ENCODE measurements around the gene PURB. TPM values are rescaled to one million over a fixed set of nuclear protein-coding genes. Genes with fewer than 3 reads are reported as not detected.
A peak's percentile ranks its signal among the peaks of the same experiment; 100 is the strongest.

Gene PURB
- total and polyA plus RNA-seq, 8 donors: 23.5 to 38.7 (median 35.9) TPM

DNA sequence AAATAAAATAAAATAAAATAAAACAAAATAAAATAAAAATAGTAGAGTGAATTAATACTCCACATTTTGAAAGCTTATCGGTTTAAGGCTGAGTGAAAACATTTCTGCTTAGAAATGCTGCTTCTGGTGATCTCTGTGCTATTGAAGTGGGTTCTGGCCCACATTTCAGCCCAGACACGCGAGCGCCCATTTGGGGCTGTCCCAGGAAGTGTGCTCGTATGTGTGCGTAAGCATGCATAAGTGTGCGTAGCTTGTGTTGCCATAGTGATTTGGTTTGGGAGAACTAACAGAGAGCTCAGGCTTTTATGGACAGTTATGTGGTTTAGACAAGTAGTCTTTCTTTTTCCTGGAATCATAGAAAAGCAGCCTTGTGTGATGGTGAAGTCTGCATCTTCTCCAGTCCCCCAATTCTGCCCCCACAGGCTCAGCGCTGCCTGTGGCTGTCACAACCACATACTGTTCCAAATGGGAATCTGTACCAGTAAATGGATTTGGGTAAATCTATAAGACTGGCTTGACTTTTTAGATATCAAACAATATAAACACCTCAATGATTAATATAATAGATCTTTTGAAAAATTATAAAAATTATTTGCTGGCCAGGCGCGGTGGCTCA lies 29.8 kb upstream of the PURB start:
- DNase-seq (peak in 1 of 4 donors; percentile 56), ATAC-seq (no peak)
- Histone ChIP-seq H3K9me3 (no peaks in the 10 kb centered on the region), H3K4me3 (no peak overlapping the region), H3K36me3 (no peaks in the 10 kb centered on the region), H3K27ac (no peak overlapping the region), H3K27me3 (no peaks in the 10 kb centered on the region), H3K4me1 (no peaks in the 10 kb centered on the region)
- intact Hi-C loops (cut with DNase I): no loop called here
- TF ChIP-seq, protein P1, sequence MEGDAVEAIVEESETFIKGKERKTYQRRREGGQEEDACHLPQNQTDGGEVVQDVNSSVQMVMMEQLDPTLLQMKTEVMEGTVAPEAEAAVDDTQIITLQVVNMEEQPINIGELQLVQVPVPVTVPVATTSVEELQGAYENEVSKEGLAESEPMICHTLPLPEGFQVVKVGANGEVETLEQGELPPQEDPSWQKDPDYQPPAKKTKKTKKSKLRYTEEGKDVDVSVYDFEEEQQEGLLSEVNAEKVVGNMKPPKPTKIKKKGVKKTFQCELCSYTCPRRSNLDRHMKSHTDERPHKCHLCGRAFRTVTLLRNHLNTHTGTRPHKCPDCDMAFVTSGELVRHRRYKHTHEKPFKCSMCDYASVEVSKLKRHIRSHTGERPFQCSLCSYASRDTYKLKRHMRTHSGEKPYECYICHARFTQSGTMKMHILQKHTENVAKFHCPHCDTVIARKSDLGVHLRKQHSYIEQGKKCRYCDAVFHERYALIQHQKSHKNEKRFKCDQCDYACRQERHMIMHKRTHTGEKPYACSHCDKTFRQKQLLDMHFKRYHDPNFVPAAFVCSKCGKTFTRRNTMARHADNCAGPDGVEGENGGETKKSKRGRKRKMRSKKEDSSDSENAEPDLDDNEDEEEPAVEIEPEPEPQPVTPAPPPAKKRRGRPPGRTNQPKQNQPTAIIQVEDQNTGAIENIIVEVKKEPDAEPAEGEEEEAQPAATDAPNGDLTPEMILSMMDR (IDR thresholded peaks at IDR 0.05): no peak

DNA sequence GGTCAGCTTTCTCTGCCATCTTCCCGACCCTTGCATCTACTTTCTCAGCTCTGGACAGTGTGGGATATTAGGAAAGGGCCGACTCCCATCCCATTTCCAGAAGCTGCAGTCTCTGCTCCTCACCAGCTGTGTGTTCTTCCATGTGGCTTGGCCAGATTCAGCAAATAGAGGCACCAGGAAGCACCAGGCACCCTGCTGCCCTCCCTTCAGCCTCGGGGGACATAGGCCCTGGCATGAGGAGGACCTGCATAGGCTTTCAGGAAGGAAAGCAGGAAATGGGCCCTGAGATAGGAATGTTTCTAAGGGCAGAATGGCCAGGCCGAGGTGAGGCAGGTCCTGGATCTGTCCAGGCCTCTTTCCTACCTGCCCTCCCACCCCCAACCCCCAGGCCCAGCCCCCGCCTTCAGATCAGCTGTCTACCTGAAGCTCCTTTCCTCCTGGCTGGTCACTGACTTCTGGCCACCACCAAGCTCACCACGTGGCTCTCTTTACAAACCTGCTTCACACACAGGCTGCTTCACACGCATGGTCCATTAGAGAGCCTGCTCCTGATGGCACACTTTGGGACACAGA lies 27.5 kb upstream of the PURB start:
- intact Hi-C loops (cut with DNase I): no loop called here
- ATAC-seq (no peak), DNase-seq (peak in 1 of 4 donors; percentile 14)

DNA sequence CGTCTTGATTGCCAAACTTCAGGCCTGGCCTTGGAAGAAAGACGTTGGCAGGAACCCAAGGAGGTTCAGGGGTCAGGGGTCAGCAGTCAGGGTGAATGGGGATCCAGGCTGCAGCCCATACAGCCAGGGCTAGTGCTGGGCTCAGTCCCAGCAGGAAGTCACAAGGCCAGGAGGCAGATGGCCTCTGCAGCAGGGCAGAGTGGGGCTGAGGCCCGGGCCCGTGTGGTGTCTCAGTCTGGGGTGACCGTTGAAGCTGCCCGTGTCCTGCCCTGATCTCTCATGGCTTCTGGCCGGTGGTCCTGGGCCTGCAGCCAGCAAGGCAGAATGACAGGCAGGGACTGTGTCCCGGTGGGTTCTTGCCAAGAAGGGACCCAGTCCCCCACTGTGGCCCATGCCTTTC lies 26.6 kb upstream of the PURB start:
- TF ChIP-seq, protein P1 (IDR thresholded peaks at IDR 0.05): no peak
- ATAC-seq: no peak
- H3K27ac ChIP-seq: no peak overlapping the region

More for the DNA sequence above, 27.5 kb upstream of the PURB start:
- Histone ChIP-seq H3K27ac (no peak overlapping the region), H3K27me3 (no peaks in the 10 kb centered on the region), H3K4me1 (no peaks in the 10 kb centered on the region), H3K4me3 (no peak overlapping the region), H3K36me3 (no peaks in the 10 kb centered on the region), H3K9me3 (no peaks in the 10 kb centered on the region)
- TF ChIP-seq, protein P1 (IDR thresholded peaks at IDR 0.05): no peak

DNA sequence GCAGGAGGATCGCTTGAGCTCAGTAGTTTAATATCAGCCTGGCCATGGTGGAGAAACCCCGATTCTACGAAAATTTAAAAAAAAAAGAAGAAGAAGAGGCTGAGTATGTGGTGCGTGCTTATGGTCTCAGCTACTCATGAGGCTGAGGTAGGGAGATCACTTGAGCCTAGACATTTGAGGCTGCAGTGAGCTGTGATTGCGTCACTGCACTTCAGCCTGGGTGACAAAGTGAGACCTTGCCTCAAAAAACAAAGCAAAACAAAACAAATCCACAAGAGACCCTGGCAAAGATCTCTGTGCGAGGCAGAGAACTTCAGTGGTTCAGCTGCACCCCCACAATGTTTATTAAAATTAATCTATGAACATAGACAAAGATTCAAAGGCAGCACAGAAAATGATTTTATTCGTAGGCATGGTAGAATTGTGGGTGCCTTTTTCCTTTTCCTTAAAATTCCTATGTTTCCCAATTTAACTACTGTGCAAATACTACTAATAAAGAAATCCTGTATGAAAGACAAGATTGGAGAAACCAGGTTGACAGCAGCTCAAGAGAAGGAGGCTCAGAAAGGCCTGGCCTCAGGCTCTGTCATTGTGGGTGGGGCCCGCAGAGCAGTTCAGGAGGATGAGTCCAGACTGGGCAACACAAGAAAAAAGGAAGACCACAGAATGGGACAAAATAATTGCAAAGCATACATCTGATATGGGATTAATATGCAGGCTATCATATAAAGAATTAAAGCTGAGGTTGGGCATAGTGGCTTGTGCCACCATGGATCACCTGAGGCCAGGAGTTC lies 24.5 kb upstream of the PURB start:
- ATAC-seq (no peak), DNase-seq (no peak)
- intact Hi-C loops (cut with DNase I): no loop called here
- H3K4me1 ChIP-seq: no peaks in the 10 kb centered on the region
- no peaks in the 10 kb centered on the region for H3K27me3 ChIP-seq
- H3K9me3 ChIP-seq: no peaks in the 10 kb centered on the region
- TF ChIP-seq, protein P1 (IDR thresholded peaks at IDR 0.05): no peak
- H3K4me3 ChIP-seq: no peak overlapping the region
- H3K27ac ChIP-seq: no peak overlapping the region
- H3K36me3 ChIP-seq: no peaks in the 10 kb centered on the region

More for the DNA sequence above, 26.6 kb upstream of the PURB start:
- intact Hi-C loops (cut with DNase I): no loop called here
- DNase-seq: no peak
- Histone ChIP-seq H3K4me1 (no peaks in the 10 kb centered on the region), H3K27me3 (no peaks in the 10 kb centered on the region), H3K36me3 (no peaks in the 10 kb centered on the region), H3K9me3 (no peaks in the 10 kb centered on the region), H3K4me3 (no peak overlapping the region)

DNA sequence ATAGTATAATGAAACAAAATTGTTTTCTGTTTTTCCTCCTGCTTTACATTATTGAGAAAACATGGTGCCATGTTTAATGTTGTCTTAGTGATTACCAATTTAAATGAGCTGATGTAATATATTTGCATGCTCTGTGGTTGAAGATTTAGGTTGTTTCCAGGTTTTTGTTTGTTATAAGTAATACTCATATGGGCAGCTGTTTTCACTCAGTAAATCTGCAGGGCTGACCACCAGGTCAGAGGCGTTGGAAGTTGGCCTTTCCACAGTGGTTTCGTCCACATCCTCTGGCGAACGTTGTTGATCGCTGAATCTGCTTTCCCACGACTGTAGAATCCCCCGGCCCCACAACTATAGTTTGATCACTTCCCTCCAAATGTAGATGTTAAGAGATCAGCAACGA lies 21.6 kb upstream of the PURB start:
- Histone ChIP-seq H3K27ac (no peak overlapping the region), H3K36me3 (no peaks in the 10 kb centered on the region), H3K4me1 (no peaks in the 10 kb centered on the region), H3K9me3 (no peaks in the 10 kb centered on the region), H3K27me3 (no peaks in the 10 kb centered on the region), H3K4me3 (no peak overlapping the region)
- intact Hi-C loops (cut with DNase I): no loop called here
- ATAC-seq (no peak), DNase-seq (no peak)
- TF ChIP-seq, protein P1 (IDR thresholded peaks at IDR 0.05): no peak
